Stomach (tissue), 9 donors: ENCODE data around the gene ASIC5. TPM values are rescaled to one million over a fixed set of nuclear protein-coding genes. Genes with fewer than 3 reads are reported as not detected.

ENCODE experiments used
- DNase-seq, 2 donors: peaks; one replicate each; pipeline versions ENCODE4 v3.0.0 to v3.0.0-alpha.2; 2013 to 2019
- H3K27ac ChIP-seq, 5 donors: fragments of 200-600 bp in 4 of 5; sonication (generic) in 4 of 5; one replicate each; pipeline ENCODE4 v1.5.1; 2013 to 2019; ENCODE audit warnings: mild to moderate bottlenecking in 1 of 5, moderate library complexity in 1 of 5
- H3K27me3 ChIP-seq, 3 donors: fragments of 200-600 bp; sonication (generic); one replicate each; pipeline ENCODE4 v1.5.1; 2017 to 2019; ENCODE audit warnings: mixed run types in 1 of 3
- H3K36me3 ChIP-seq, 4 donors: fragments of 200-600 bp; sonication (generic); 1 replicate in 3 of 4; 2 replicates in 1 of 4; pipeline ENCODE4 v1.5.1; 2016 to 2019
- H3K4me1 ChIP-seq, 4 donors: fragments of 200-600 bp; sonication (generic); one replicate each; pipeline ENCODE4 v1.5.1; 2016 to 2019
- H3K4me3 ChIP-seq, 4 donors: fragments of 200-600 bp; sonication (generic) in 3 of 4; one replicate each; pipeline ENCODE4 v1.5.1; 2016 to 2019; ENCODE audit warnings: mild to moderate bottlenecking in 1 of 4
- H3K9me3 ChIP-seq, 4 donors: fragments of 200-600 bp; sonication (generic); one replicate each; pipeline ENCODE4 v1.5.1; 2016 to 2019
- EP300 ChIP-seq: sonication (generic); formaldehyde crosslinking; IDR thresholded peaks from one replicate; pipeline ENCODE4 v1.6.1; 2017; ENCODE audit warnings: antibody characterized with exemption
- POLR2A ChIP-seq, 4 donors: fragments of 450-650 bp; IDR thresholded peaks; one replicate each; pipeline ENCODE4 v1.6.1; 2016; ENCODE audit warnings: antibody characterized with exemption in 4 of 4, control low read depth in 2 of 4, mild to moderate bottlenecking in 1 of 4, moderate library complexity in 1 of 4
- POLR2AphosphoS5 ChIP-seq, 3 donors: sonication (generic); formaldehyde crosslinking; IDR thresholded peaks; one replicate each; pipeline ENCODE4 v1.6.1; 2016; ENCODE audit warnings: antibody characterized with exemption in 3 of 3
- WGBS, 5 donors: extraction: QIAGEN DNeasy Blood & Tissue Kit in 3 of 5; methylation state at CpG; one replicate each; pipeline versions ENCODE4 v1.1.5 to v1.1.7; 2013 to 2018; 5-methylcytosine and 5-hydroxymethylcytosine counted together
- intact Hi-C: fragments of 100-400 bp; cut with DNase I; formaldehyde crosslinking; loops from one replicate; pipeline ENCODE4 v1.15.1; 2023; ENCODE audit warnings: low total_unique reads
- polyA plus RNA-seq, 3 donors: library from polyadenylated mRNA; stranded (reverse); fragments of 200-250 nt; gene quantifications; one replicate each; pipeline ENCODE4 v1.2.3, GENCODE V29; 2013
- total RNA-seq, 5 donors: library from RNA; depleted of rRNA; stranded (reverse); fragments of >200 nt; gene quantifications; one replicate each; pipeline versions ENCODE4 v1.1.0 to v1.2.3, GENCODE V29; 2014 to 2016
- TF ChIP-seq, protein P1 (sequence below), 7 experiments: fragments of 450-650 bp in 4 of 7; fragments of 200-600 bp in 3 of 7; sonication (generic) in 3 of 7; IDR thresholded peaks; one replicate each; pipeline ENCODE4 v1.5.1; 2016 to 2019; ENCODE audit warnings: antibody characterized with exemption in 7 of 7, control low read depth in 2 of 7, mild to moderate bottlenecking in 1 of 7
- donor health status: healthy with polysubstance abuse.
- donor health status: Bipolar disorder and iron deficiency.
- donor health status: healthy.

Gene ASIC5
- total and polyA plus RNA-seq, 8 donors: not detected

DNA sequence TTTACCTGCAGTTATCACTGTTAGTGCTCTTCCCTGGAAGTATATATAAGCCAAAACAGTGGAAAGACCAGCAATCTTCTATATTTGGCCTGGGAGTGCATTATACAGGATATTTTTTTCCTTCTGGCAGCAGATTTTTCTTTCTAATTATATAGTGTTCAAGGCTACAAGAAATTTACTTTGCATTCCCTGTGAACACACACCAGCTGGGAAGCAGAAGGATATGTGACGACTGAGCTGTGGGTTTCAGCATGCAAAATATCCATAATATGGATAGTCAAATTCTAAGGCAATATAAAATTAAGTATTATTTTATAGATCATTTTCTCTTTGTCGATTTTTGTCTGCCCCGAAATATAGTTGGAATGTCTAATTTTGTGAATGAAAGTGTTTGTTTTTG lies 76.1 kb downstream of the ASIC5 start:
- no peak for DNase-seq
- Histone ChIP-seq H3K27ac (peak overlapping the region in 1 of 5 donors; percentile 26), H3K4me3 (no peak overlapping the region), H3K36me3 (peaks cover 0 to 17% (median 0%) of the 10 kb centered on the region in 4 donors), H3K27me3 (no peaks in the 10 kb centered on the region), H3K9me3 (no peaks in the 10 kb centered on the region), H3K4me1 (peaks cover 0 to 30% (median 12%) of the 10 kb centered on the region in 4 donors)
- 47 to 85% (median 71%) methylated on average over 3 of the region's 3 CpGs for WGBS, 5 donors
- TF ChIP-seq EP300: no peak
- TF ChIP-seq, protein P1, sequence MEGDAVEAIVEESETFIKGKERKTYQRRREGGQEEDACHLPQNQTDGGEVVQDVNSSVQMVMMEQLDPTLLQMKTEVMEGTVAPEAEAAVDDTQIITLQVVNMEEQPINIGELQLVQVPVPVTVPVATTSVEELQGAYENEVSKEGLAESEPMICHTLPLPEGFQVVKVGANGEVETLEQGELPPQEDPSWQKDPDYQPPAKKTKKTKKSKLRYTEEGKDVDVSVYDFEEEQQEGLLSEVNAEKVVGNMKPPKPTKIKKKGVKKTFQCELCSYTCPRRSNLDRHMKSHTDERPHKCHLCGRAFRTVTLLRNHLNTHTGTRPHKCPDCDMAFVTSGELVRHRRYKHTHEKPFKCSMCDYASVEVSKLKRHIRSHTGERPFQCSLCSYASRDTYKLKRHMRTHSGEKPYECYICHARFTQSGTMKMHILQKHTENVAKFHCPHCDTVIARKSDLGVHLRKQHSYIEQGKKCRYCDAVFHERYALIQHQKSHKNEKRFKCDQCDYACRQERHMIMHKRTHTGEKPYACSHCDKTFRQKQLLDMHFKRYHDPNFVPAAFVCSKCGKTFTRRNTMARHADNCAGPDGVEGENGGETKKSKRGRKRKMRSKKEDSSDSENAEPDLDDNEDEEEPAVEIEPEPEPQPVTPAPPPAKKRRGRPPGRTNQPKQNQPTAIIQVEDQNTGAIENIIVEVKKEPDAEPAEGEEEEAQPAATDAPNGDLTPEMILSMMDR (IDR thresholded peaks at IDR 0.05): no peak
- TF ChIP-seq POLR2A (IDR thresholded peaks at IDR 0.05): no peak
- no peak for TF ChIP-seq POLR2AphosphoS5 (IDR thresholded peaks at IDR 0.05)
- intact Hi-C loops: loop anchor here (5.0 kb wide), 1 partner anchor 348 kb away; no protein-coding TSS in a partner anchor

DNA sequence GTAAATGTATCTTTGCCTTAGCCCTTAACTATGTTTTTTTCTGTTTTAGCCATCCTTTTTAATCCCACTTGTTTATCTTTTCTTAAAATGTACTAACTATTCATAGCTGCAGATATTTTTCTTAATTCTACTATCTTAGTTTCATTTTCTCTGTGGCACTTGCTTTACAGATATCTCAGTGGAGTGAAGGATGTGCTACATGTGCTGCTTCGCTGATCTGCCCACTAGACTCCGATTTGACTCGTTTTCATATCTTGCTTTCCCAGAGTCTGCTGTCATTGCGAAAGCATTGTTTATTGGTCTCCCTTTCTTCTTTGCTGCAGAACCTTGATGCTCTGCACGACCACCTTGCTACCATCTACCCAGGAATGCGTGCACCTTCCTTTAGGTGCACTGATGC lies 76.7 kb downstream of the ASIC5 start:
- Histone ChIP-seq H3K27me3 (no peaks in the 10 kb centered on the region), H3K27ac (peak overlapping the region in 2 of 5 donors; percentile 20 to 26), H3K4me1 (peaks cover 0 to 30% (median 12%) of the 10 kb centered on the region in 4 donors), H3K36me3 (peaks cover 0 to 17% (median 0%) of the 10 kb centered on the region in 4 donors), H3K9me3 (no peaks in the 10 kb centered on the region), H3K4me3 (peak overlapping the region in 1 of 4 donors; percentile 13)
- no peak for DNase-seq
- intact Hi-C loops: loop anchor here (5.0 kb wide), 1 partner anchor 347 kb away; no protein-coding TSS in a partner anchor
- no peak for TF ChIP-seq EP300
- TF ChIP-seq POLR2A (IDR thresholded peaks at IDR 0.05): no peak
- TF ChIP-seq POLR2AphosphoS5 (IDR thresholded peaks at IDR 0.05): no peak
- TF ChIP-seq, protein P1 (IDR thresholded peaks at IDR 0.05): no peak
- 47 to 64% (median 61%) methylated on average over 6 of the region's 6 CpGs for WGBS, 5 donors

DNA sequence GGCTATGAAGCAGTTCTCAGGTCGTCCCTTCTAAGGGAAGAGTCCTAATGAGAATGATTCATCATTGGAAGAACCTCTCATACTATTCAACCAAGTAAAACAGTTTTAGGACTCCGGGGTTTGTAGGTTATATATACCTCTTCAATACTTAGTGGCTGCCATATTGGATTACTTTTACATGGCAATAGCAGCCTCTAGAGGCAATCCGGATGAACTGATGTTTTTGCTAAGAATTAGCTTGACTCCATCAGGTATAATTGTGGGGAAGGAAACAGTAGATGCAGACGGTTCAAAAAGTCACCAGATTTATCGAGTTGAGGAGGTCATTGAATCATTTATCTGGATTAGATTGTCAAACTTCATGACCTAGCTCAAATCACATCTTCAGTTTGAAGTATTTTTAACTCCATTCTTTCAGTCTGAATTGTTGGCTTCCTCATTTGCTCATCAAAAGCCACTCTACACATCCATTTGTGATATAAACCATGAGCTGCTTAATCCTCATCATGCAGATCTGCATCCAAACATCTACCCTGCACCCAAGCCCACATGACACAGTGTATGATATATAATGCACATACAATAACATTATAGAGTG lies 78.9 kb downstream of the ASIC5 start:
- Histone ChIP-seq H3K27me3 (no peaks in the 10 kb centered on the region), H3K4me1 (peaks cover 0 to 30% (median 12%) of the 10 kb centered on the region in 4 donors), H3K36me3 (peaks cover 0 to 11% (median 0%) of the 10 kb centered on the region in 4 donors), H3K4me3 (no peak overlapping the region), H3K27ac (no peak overlapping the region), H3K9me3 (no peaks in the 10 kb centered on the region)
- peak in 1 of 2 donors; percentile 79 for DNase-seq
- intact Hi-C loops: loop anchor here (5.0 kb wide), 1 partner anchor 345 kb away; no protein-coding TSS in a partner anchor
- 8 to 16% (median 13%) methylated on average over 5 of the region's 5 CpGs for WGBS, 5 donors
- TF ChIP-seq POLR2A (IDR thresholded peaks at IDR 0.05): no peak
- TF ChIP-seq, protein P1 (IDR thresholded peaks at IDR 0.05): peak in 5 of 7 experiments; percentile 41 to 76 (median 63)

DNA sequence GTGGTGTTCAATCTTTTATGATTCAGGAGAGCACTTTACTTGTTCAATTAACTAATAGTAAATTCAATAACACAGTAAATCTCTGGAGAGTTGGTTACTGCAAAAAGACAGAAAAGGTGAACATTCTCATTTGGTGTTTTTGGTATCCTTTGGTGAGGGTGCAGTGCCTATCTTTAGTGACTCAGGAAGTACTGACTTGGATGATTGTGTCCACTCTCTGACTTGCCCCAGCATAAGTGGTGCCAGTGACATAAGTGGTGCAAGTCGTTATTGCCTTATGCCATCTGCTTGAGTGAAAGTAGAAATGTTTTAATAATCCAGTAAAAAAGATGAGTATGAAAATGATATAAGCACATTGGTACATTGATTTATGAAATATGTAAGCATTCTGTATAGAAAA lies 80.2 kb downstream of the ASIC5 start:
- intact Hi-C loops: loop anchor here (5.0 kb wide), 1 partner anchor 344 kb away; no protein-coding TSS in a partner anchor
- 50 to 94% (median 69%) methylated on average over 1 of the region's 1 CpG for WGBS, 5 donors
- no peak for DNase-seq
- H3K4me3 ChIP-seq: no peak overlapping the region
- H3K4me1 ChIP-seq: peaks cover 0 to 34% (median 12%) of the 10 kb centered on the region in 4 donors
- H3K27me3 ChIP-seq: no peaks in the 10 kb centered on the region
- peaks cover 0 to 6% (median 0%) of the 10 kb centered on the region in 4 donors for H3K36me3 ChIP-seq
- H3K27ac ChIP-seq: no peak overlapping the region
- no peaks in the 10 kb centered on the region for H3K9me3 ChIP-seq
- TF ChIP-seq POLR2A (IDR thresholded peaks at IDR 0.05) (no peak), EP300 (no peak), POLR2AphosphoS5 (IDR thresholded peaks at IDR 0.05) (no peak)
- TF ChIP-seq, protein P1 (IDR thresholded peaks at IDR 0.05): no peak
